Measurements from ENCODE around the gene MRGPRX1. TPM values are rescaled to one million over a fixed set of nuclear protein-coding genes. Genes with fewer than 3 reads are reported as not detected.
"Not testable (repeated sequence)": the region's sequence is repeated elsewhere in the genome, so short reads cannot be mapped to it uniquely, and the experiment has no call there.

Gene MRGPRX1
- total RNA-seq, 2 donors from 2014 or later = not detected

DNA sequence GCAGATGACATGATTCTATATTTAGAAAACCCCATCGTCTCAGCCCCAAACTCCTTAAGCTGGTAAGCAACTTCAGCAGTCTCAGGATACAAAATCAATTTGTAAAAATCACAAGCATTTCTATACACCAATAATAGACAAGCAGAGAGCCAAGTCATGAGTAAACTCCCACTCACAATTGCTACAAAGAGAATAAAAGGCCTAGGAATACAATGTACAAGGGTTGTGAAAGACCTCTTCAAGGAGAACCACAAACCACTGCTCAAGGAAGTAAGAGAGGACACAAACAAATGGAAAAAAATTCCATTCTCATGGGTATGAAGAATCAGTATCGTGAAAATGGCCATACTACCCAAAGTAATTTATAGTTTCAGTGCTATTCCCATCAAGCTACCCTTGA, 13.8 kb downstream of the MRGPRX1 start:
- not testable (repeated sequence) for ATAC-seq (replicated peaks in 1 of 2); H3K9me3 Mint-ChIP-seq; H3K4me3 Mint-ChIP-seq; H3K27ac Mint-ChIP-seq; H3K4me1 Mint-ChIP-seq (ENCODE audit: low read depth); DNase-seq; H3K27me3 Mint-ChIP-seq (ENCODE audit: low read depth); H3K36me3 Mint-ChIP-seq (ENCODE audit: insufficient read depth in 2 of 2)

DNA sequence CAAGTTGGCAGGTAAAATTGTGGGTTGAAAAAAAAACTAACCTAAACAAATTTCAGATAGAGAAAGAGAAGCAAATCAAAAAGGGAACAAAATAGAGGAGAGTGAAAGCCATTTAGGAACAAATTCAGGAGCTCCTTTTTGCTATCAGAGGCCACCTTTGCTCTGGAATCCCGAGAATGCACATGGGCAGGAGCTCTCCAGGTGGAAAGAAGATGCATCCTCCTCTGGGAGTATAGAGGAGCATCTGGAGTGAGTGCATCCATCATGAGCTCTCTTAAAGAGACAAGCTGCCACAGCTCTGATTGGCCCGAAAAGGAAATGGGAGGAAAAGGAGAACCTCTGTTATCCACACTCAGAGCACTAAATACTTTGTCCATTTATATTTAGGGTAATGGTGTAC, 26.3 kb downstream of the MRGPRX1 start:
- Mint-ChIP-seq H3K36me3 (ENCODE audit: insufficient read depth in 2 of 2) (no peaks in the 10 kb centered on the region), H3K4me1 (ENCODE audit: low read depth) (no peaks in the 10 kb centered on the region), H3K27me3 (ENCODE audit: low read depth) (peaks cover 26% of the 10 kb centered on the region), H3K4me3 (no peak overlapping the region), H3K27ac (no peak overlapping the region), H3K9me3 (no peaks in the 10 kb centered on the region)
- DNase-seq (no peak), ATAC-seq (replicated peaks in 1 of 2) (no peak)

DNA sequence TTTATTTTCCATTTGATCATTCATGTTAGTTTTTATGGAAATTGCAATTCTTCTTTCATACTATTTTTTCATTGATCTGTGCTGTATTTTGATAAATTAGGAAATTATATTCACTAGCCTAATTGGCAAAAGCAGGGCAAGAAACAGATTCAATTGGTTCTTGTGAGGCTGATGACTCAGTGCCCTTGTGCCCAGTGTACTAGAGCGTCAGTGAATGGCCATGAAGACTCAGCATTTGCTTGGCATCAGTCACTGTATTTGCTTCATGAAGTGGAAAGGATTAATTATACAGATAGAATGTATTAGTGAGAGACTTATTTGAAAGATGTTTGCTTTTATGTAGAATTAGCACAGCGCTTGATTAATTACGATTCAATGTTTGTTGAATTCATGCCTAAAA, 31.8 kb downstream of the MRGPRX1 start:
- no peak overlapping the region for H3K27ac Mint-ChIP-seq
- no peaks in the 10 kb centered on the region for H3K9me3 Mint-ChIP-seq
- peaks cover 32% of the 10 kb centered on the region for H3K27me3 Mint-ChIP-seq (ENCODE audit: low read depth)
- no peaks in the 10 kb centered on the region for H3K4me1 Mint-ChIP-seq (ENCODE audit: low read depth)
- no peak overlapping the region for H3K4me3 Mint-ChIP-seq
- no peaks in the 10 kb centered on the region for H3K36me3 Mint-ChIP-seq (ENCODE audit: insufficient read depth in 2 of 2)
- ATAC-seq (replicated peaks in 1 of 2) (no peak), DNase-seq (no peak)

DNA sequence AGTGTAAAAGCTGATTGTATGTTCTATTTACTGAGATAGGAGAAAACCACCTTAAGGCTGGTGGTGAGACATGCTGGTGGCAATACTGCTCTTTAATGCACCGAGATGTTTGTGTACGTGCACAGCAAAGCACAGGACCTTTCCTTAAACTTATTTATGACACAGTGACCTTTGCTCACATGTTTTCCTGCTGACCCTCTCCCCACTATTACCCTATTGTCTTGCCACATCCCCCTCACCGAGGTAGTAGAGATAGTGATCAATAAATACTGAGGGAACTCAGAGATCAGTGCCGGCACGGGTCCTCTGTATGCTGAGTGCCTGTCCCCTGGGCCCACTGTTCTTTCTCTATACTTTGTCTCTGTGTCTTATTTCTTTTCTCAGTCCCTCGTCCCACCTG, 38.6 kb downstream of the MRGPRX1 start:
- not testable (repeated sequence) for H3K9me3 Mint-ChIP-seq
- peaks cover 35% of the 10 kb centered on the region for H3K27me3 Mint-ChIP-seq (ENCODE audit: low read depth)

DNA sequence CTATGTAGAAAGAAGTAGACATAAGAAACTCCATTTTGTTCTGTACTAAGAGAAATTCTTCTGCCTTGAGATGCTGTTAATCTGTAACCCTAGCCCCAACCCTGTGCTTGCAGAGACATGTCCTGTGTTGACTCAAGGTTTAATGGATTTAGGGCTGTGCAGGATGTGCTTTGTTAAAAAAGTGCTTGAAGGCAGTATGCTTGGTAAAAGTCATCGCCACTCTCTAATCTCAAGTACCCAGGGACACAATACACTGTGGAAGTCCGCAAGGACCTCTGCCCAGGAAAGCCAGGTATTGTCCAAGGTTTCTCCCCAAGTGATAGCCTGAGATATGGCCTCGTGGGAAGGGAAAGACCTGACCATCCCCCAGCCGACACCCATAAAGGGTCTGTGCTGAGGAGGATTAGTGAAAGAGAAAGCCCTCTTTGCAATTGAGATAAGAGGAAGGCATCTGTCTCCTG, 39.0 kb downstream of the MRGPRX1 start:
- H3K9me3 Mint-ChIP-seq; H3K4me1 Mint-ChIP-seq (ENCODE audit: low read depth); H3K27ac Mint-ChIP-seq; DNase-seq; H3K36me3 Mint-ChIP-seq (ENCODE audit: insufficient read depth in 2 of 2); H3K4me3 Mint-ChIP-seq; ATAC-seq (replicated peaks in 1 of 2): not testable (repeated sequence)
- peaks cover 35% of the 10 kb centered on the region for H3K27me3 Mint-ChIP-seq (ENCODE audit: low read depth)

More for the DNA sequence above, 38.6 kb downstream of the MRGPRX1 start:
- not testable (repeated sequence) for H3K27ac Mint-ChIP-seq; DNase-seq; H3K4me3 Mint-ChIP-seq; H3K4me1 Mint-ChIP-seq (ENCODE audit: low read depth); H3K36me3 Mint-ChIP-seq (ENCODE audit: insufficient read depth in 2 of 2); ATAC-seq (replicated peaks in 1 of 2)

DNA sequence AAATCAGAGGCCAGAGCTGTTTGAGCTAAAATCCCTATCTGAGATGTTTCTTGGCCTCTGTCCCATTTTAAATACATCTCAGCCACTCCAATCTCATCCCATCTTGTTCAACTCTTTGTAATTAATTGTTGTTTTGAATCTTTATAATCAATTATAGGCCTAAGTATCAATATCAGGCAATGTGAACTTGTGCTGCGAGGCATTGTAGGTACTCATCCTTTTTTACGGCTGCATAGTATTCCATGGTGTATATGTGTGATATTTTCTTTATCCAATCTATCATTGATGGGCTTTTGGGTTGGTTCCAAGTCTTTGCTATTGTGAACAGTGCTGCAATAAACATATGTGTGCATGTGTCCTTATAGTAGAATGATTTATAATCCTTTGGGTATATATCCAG, 47.5 kb downstream of the MRGPRX1 start:
- not testable (repeated sequence) for H3K4me1 Mint-ChIP-seq (ENCODE audit: low read depth); H3K4me3 Mint-ChIP-seq; H3K36me3 Mint-ChIP-seq (ENCODE audit: insufficient read depth in 2 of 2); ATAC-seq (replicated peaks in 1 of 2); DNase-seq; H3K27ac Mint-ChIP-seq; H3K27me3 Mint-ChIP-seq (ENCODE audit: low read depth); H3K9me3 Mint-ChIP-seq

DNA sequence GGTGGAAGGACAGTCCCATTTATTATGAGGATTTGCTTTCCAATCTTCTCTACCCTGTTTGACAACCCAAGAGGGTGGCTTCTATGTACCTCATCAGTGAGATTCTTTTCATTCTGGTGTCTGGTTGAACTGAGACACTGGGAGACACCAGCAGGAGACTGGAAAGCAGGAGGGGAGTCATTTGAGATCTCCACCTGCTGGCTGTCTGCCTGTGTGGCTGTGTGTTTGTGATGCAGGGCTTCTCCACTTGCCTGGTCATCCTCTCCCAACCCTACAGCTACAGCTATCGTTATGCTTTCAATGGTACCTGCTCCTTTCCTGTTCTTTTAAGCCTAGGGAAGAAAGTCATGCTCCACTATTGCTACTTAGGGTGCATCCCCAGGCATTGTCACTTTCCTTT, 48.6 kb downstream of the MRGPRX1 start:
- Mint-ChIP-seq H3K36me3 (ENCODE audit: insufficient read depth in 2 of 2) (peaks cover 0 to 2% of the 10 kb centered on the region in 2 donors), H3K4me3 (no peak overlapping the region), H3K27ac (no peak overlapping the region), H3K9me3 (peaks cover 5 to 8% of the 10 kb centered on the region in 2 donors), H3K27me3 (ENCODE audit: low read depth) (peaks cover 8% of the 10 kb centered on the region), H3K4me1 (ENCODE audit: low read depth) (no peaks in the 10 kb centered on the region)
- no peak for ATAC-seq (replicated peaks in 1 of 2)
- no peak for DNase-seq

Other genes starting within 250 kb of the MRGPRX1 start
- gene TMEM86A, start 240.6 kb downstream of the MRGPRX1 start, total RNA-seq = 1 to 10 TPM; 1.0 to 1.8 TPM
- under 1 TPM; 0.34 to 0.39 TPM for gene IGSF22, start 213.2 kb downstream of the MRGPRX1 start, total RNA-seq
- gene PTPN5, start 147.6 kb downstream of the MRGPRX1 start, total RNA-seq = not detected
- gene MRGPRX2, start 121.3 kb upstream of the MRGPRX1 start, total RNA-seq = under 1 TPM in 1 of 2 donors, not detected in 1; 0.16 TPM
- gene ZDHHC13, start 177.8 kb upstream of the MRGPRX1 start, total RNA-seq = 10 to 100 TPM; 25.1 to 26.3 TPM